Colonic mucosa (tissue), 4 donors: ENCODE results near the gene NT5DC3. TPM values are rescaled to one million over a fixed set of nuclear protein-coding genes. Genes with fewer than 3 reads are reported as not detected.

Experiments
- DNase-seq: peaks from one replicate; pipeline ENCODE4 v3.0.0-alpha.2; 2020
- H3K27ac ChIP-seq: fragments of 200-600 bp; one replicate; pipeline ENCODE4 v1.8.0; 2021
- H3K27me3 ChIP-seq: fragments of 200-600 bp; one replicate; pipeline ENCODE4 v1.8.0; 2021
- H3K36me3 ChIP-seq: fragments of 200-600 bp; one replicate; pipeline ENCODE4 v1.8.0; 2021
- H3K4me1 ChIP-seq: fragments of 200-600 bp; one replicate; pipeline ENCODE4 v1.8.0; 2021; ENCODE audit warnings: mild to moderate bottlenecking
- H3K4me3 ChIP-seq: fragments of 200-600 bp; one replicate; pipeline ENCODE4 v1.8.0; 2021
- H3K9ac ChIP-seq, 2 donors: one replicate each; pipeline ENCODE4 v1.7.0; 2013; ENCODE audit warnings: control low read depth in 2 of 2, low read depth in 2 of 2, low read length in 2 of 2
- H3K9me3 ChIP-seq: fragments of 200-600 bp; one replicate; pipeline ENCODE4 v1.8.0; 2021
- intact Hi-C: fragments of 100-400 bp; cut with DNase I; formaldehyde crosslinking; loops from one replicate; pipeline ENCODE4 v1.14.1; 2022
- total RNA-seq, 2 donors: library from RNA; stranded (reverse); fragmentation: NEBNext Ultra II Directional in 1 of 2; extraction: Animal tissue kit (Norgen Biotek cat#: 25700) in 1 of 2; gene quantifications; one replicate each; pipeline ENCODE4 v1.2.1, GENCODE V29; 2021
- TF ChIP-seq, protein P1 (sequence below): fragments of 200-600 bp; IDR thresholded peaks from one replicate; pipeline ENCODE4 v1.8.0; 2022; ENCODE audit warnings: antibody characterized with exemption, mild to moderate bottlenecking
- donor health status: healthy.
- donor health status: DM: no; HTN: no; CAD: no.
- donor health status: DM: no; HTN: no; CAD: no.

Gene NT5DC3
- total RNA-seq, 2 donors from 2014 or later = 10.0 to 22.6 TPM

DNA sequence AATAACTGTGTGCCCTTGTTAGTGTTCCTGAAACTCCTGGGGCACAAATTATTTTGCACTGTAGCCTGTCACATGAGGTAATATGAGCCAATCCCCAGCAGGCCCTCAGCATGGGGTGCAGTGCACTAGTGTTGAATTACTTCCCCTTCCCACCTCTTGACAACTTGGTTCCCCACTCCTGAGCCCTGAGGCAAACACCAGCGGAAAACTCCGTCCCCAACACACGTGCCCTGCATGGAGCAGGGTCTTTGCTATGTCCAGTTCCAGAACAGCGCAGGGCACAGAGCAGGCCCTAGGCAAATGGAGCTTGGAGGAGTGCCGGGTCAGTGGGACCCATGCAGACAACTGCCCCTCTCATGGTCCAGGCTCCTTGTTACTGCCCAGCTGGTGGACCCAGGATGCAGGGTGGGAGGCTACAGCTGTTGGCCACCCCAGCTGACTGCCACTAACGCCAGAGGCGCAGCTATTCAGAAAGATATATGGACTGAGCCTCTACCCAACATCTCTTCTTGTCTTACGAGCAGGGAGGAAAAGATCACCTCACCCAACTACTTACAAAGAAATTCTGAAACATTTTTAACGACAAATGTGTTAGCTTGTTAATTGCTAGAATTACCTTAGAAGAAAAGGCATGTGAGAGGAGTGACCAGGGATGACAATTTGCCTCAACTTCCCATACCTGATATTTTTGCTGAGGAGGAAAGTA is 71.6 kb downstream of the NT5DC3 start:
- no peak for DNase-seq
- peaks cover 3% of the 10 kb centered on the region for H3K36me3 ChIP-seq
- TF ChIP-seq, protein P1, sequence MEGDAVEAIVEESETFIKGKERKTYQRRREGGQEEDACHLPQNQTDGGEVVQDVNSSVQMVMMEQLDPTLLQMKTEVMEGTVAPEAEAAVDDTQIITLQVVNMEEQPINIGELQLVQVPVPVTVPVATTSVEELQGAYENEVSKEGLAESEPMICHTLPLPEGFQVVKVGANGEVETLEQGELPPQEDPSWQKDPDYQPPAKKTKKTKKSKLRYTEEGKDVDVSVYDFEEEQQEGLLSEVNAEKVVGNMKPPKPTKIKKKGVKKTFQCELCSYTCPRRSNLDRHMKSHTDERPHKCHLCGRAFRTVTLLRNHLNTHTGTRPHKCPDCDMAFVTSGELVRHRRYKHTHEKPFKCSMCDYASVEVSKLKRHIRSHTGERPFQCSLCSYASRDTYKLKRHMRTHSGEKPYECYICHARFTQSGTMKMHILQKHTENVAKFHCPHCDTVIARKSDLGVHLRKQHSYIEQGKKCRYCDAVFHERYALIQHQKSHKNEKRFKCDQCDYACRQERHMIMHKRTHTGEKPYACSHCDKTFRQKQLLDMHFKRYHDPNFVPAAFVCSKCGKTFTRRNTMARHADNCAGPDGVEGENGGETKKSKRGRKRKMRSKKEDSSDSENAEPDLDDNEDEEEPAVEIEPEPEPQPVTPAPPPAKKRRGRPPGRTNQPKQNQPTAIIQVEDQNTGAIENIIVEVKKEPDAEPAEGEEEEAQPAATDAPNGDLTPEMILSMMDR = no peak
- no peak overlapping the region for H3K4me3 ChIP-seq
- no peaks in the 10 kb centered on the region for H3K27me3 ChIP-seq
- H3K27ac ChIP-seq = no peak overlapping the region
- no peaks in the 10 kb centered on the region for H3K4me1 ChIP-seq
- no peaks in the 10 kb centered on the region for H3K9me3 ChIP-seq
- intact Hi-C loops = loop anchor here (10.0 kb wide), 1 partner anchor 145 kb away; no protein-coding TSS in a partner anchor
- H3K9ac ChIP-seq = no peak overlapping the region

DNA sequence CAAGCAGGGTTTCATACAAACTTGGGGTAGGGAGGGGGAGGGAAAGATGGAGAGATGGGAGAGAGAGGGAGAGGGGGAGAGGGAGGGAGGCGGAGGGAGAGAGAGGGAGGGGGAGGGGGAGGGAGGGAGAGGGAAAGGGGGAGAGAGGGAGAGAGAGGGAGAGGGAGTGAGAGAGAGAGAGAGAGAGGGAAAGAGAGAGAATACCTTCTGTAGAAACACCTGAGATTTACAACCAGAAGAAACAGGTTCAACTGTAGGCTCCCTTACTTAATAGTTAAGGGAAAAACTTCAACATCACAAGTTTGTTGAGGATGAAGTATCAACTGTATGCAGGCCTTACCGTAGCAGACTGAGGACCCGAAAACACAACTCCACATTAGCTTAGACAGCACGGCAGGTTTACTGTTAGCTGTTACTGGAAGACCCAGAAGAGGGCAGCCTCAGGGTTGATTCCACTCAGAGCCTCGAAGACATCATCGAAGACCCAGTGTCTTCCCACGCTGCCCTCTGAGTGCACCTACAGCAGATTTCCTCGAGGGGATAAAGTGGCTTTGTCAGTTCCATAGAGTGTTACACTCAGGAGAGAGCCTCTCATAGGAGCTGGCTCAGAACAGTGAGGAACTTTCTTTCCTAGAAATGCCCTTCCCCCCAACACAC is 72.4 kb downstream of the NT5DC3 start:
- intact Hi-C loops = loop anchor here (10.0 kb wide), 1 partner anchor 144 kb away; no protein-coding TSS in a partner anchor
- Histone ChIP-seq H3K36me3 (peaks cover 3% of the 10 kb centered on the region), H3K4me1 (no peaks in the 10 kb centered on the region), H3K4me3 (no peak overlapping the region), H3K27me3 (no peaks in the 10 kb centered on the region), H3K9me3 (no peaks in the 10 kb centered on the region), H3K9ac (no peak overlapping the region), H3K27ac (no peak overlapping the region)
- TF ChIP-seq, protein P1 = no peak
- DNase-seq = no peak

DNA sequence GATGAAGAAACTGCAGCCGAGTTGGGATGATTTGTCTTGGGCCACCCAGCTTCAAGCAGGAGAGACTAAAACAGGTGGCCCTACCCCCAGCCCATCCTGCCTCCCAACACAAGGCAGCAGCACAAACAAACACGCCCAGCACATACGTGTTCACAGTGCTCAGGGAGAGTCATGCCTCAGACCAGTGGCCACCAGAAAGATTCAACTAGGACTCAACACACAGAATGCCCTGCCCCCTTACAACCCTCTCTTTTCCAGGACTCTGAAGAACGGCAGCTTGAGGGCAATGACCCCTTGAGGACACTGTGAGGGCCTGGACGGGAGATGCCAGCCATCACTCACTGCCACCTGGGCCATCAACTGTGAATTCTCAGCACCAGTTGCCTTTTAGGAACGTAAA is 75.0 kb downstream of the NT5DC3 start:
- Histone ChIP-seq H3K4me3 (no peak overlapping the region), H3K36me3 (peaks cover 3% of the 10 kb centered on the region), H3K27me3 (no peaks in the 10 kb centered on the region), H3K9ac (no peak overlapping the region), H3K9me3 (no peaks in the 10 kb centered on the region), H3K27ac (no peak overlapping the region), H3K4me1 (no peaks in the 10 kb centered on the region)
- intact Hi-C loops = loop anchor here (10.0 kb wide), 1 partner anchor 141 kb away; no protein-coding TSS in a partner anchor
- TF ChIP-seq, protein P1 = no peak
- DNase-seq = no peak

GRCh38 chr12:103765322-103765721 is 75.7 kb downstream of the NT5DC3 start:
- H3K9ac ChIP-seq = no peak overlapping the region
- no peaks in the 10 kb centered on the region for H3K4me1 ChIP-seq
- TF ChIP-seq, protein P1 = no peak
- intact Hi-C loops = loop anchor here (10.0 kb wide), 1 partner anchor 141 kb away; no protein-coding TSS in a partner anchor
- H3K27ac ChIP-seq = no peak overlapping the region
- H3K36me3 ChIP-seq = peaks cover 3% of the 10 kb centered on the region
- H3K27me3 ChIP-seq = no peaks in the 10 kb centered on the region
- no peak for DNase-seq
- H3K9me3 ChIP-seq = no peaks in the 10 kb centered on the region
- H3K4me3 ChIP-seq = no peak overlapping the region

DNA sequence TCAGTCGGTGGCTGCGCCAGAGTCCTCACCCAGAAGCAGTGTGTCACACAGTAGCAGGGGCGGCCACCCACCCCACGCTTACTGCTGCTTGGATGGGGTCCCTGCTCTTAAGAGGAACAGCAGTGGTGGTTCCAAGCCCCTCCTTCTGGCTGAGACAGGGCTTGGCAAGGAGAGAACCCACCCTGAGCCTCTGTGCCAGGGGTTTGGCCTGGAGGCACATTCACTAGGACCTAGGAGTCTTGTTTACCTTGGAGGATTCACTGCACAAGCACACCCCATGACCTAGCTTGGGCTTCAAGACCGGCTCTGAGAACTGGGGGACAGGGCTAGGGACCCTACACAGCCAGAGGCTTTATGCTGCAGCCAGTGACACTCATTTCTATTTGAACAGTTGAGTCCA is 78.6 kb downstream of the NT5DC3 start:
- Histone ChIP-seq H3K9ac (no peak overlapping the region), H3K9me3 (no peaks in the 10 kb centered on the region), H3K4me1 (no peaks in the 10 kb centered on the region), H3K4me3 (no peak overlapping the region), H3K36me3 (peaks cover 3% of the 10 kb centered on the region), H3K27me3 (no peaks in the 10 kb centered on the region), H3K27ac (no peak overlapping the region)
- TF ChIP-seq, protein P1 = no peak
- no peak for DNase-seq
- intact Hi-C loops = loop anchor here (10.0 kb wide), 1 partner anchor 138 kb away; no protein-coding TSS in a partner anchor
